IMR-90 (cell line): ENCODE results near the gene ORC6. TPM values are rescaled to one million over a fixed set of nuclear protein-coding genes. Genes with fewer than 3 reads are reported as not detected.

Experiments used
- ATAC-seq: fragments of 200-7000 bp; cut with Tn5 transposase; 2 replicates; pipeline ENCODE4 v1.9.1; 2020; ENCODE audit warnings: low read depth, mild to moderate bottlenecking, moderate library complexity
- BruUV-seq: library from RNA; stranded (reverse); fragments of 400-500 nt; replicated peaks from 2 replicates; lab custom pipeline; 2021; lab: Mats Ljungman, UMichigan
- CTCF ChIA-PET: fragments of 300-600 bp; formaldehyde crosslinking; extraction: SDS; loops from one replicate; lab custom pipeline; 2021; ENCODE audit warnings: antibody characterized with exemption; lab: Yijun Ruan, JAX
- POLR2A ChIA-PET: fragments of 300-600 bp; sonication (Branson Sonifier 250); formaldehyde crosslinking; loops from one replicate; lab custom pipeline; 2022; ENCODE audit warnings: antibody characterized with exemption; ENCODE audit not compliant: unreplicated experiment; lab: Charles Lee
- DNase-seq: peaks from one replicate; pipeline ENCODE4 v3.0.0; 2013
- H2AFZ ChIP-seq: replicated peaks from 2 replicates; pipeline ENCODE3; 2013; ENCODE audit warnings: low read length, mild to moderate bottlenecking; ENCODE audit not compliant: poor library complexity
- H2AK5ac ChIP-seq: 2 replicates; pipeline ENCODE4 v1.6.1; 2013; ENCODE audit warnings: low read depth, low read length, inconsistent platforms
- H2AK9ac ChIP-seq: replicated peaks from 2 replicates; pipeline ENCODE3; 2013; ENCODE audit warnings: mild to moderate bottlenecking, low read depth, low read length, moderate library complexity; ENCODE audit not compliant: poor library complexity
- H2BK120ac ChIP-seq: 2 replicates; pipeline ENCODE4 v1.6.1; 2013; ENCODE audit warnings: low read depth, low read length, inconsistent platforms
- H2BK15ac ChIP-seq: 3 replicates; pipeline ENCODE4 v1.6.1; 2013; ENCODE audit warnings: low read depth, low read length, inconsistent platforms
- H2BK20ac ChIP-seq: 2 replicates; pipeline ENCODE4 v1.6.1; 2013; ENCODE audit warnings: low read depth, mild to moderate bottlenecking, inconsistent platforms, low read length, moderate library complexity
- H2BK5ac ChIP-seq: 2 replicates; pipeline ENCODE4 v1.6.1; 2013; ENCODE audit warnings: mild to moderate bottlenecking, low read depth, low read length, inconsistent platforms; ENCODE audit not compliant: poor library complexity, severe bottlenecking
- H3K14ac ChIP-seq: replicated peaks from 2 replicates; pipeline ENCODE4 v1.6.1; 2013; ENCODE audit warnings: low read depth, low read length, inconsistent platforms
- H3K18ac ChIP-seq: 2 replicates; pipeline ENCODE4 v1.6.1; 2013; ENCODE audit warnings: low read depth, low read length, control low read depth
- H3K23ac ChIP-seq: 2 replicates; pipeline ENCODE4 v1.6.1; 2013; ENCODE audit warnings: low read depth, low read length, inconsistent platforms
- H3K27ac ChIP-seq: 2 replicates; pipeline ENCODE4 v1.5.1; 2013; ENCODE audit warnings: mild to moderate bottlenecking, control low read depth, low read length; ENCODE audit not compliant: insufficient read depth
- H3K27me3 ChIP-seq: 2 replicates; pipeline ENCODE4 v1.6.1; 2013; ENCODE audit warnings: low read length; ENCODE audit not compliant: control insufficient read depth, insufficient read depth
- H3K36me3 ChIP-seq: 2 replicates; pipeline ENCODE4 v1.6.1; 2013; ENCODE audit warnings: low read length, mixed read lengths; ENCODE audit not compliant: control insufficient read depth, insufficient read depth
- H3K4ac ChIP-seq: 2 replicates; pipeline ENCODE4 v1.6.1; 2013; ENCODE audit warnings: low read depth, low read length, inconsistent platforms
- H3K4me1 ChIP-seq: 2 replicates; pipeline ENCODE4 v1.6.1; 2013; ENCODE audit warnings: low read length, mixed read lengths; ENCODE audit not compliant: control insufficient read depth, insufficient read depth
- H3K4me2 ChIP-seq: 2 replicates; pipeline ENCODE4 v1.6.1; 2013; ENCODE audit warnings: low read depth, mild to moderate bottlenecking, control low read depth, low read length, moderate library complexity
- H3K4me3 ChIP-seq: 2 replicates; pipeline ENCODE4 v1.5.1; 2013; ENCODE audit warnings: low read depth, mild to moderate bottlenecking, control low read depth, low read length, moderate library complexity; ENCODE audit not compliant: insufficient read depth
- H3K56ac ChIP-seq: 2 replicates; pipeline ENCODE4 v1.6.1; 2013; ENCODE audit warnings: low read length, inconsistent platforms; ENCODE audit not compliant: insufficient read depth; ENCODE audit errors: extremely low read depth
- H3K79me1 ChIP-seq, 2 experiments: 2 replicates each; pipeline ENCODE4 v1.6.1; 2013; ENCODE audit warnings: low read length in 2 of 2, inconsistent platforms in 1 of 2, low read depth in 1 of 2
- H3K9ac ChIP-seq: 2 replicates; pipeline ENCODE4 v1.6.1; 2013; ENCODE audit warnings: low read depth, low read length, control low read depth
- H3K9me1 ChIP-seq: 2 replicates; pipeline ENCODE4 v1.6.1; 2013; ENCODE audit warnings: low read length, inconsistent platforms; ENCODE audit not compliant: insufficient read depth
- H3K9me3 ChIP-seq: 2 replicates; pipeline ENCODE4 v1.6.1; 2013; ENCODE audit warnings: low read length; ENCODE audit not compliant: control insufficient read depth, insufficient read depth
- H4K20me1 ChIP-seq: 2 replicates; pipeline ENCODE4 v1.6.1; 2013; ENCODE audit warnings: low read length, inconsistent platforms; ENCODE audit not compliant: insufficient read depth
- H4K5ac ChIP-seq: 2 replicates; pipeline ENCODE4 v1.6.1; 2013; ENCODE audit warnings: mild to moderate bottlenecking, low read depth, low read length, control low read depth
- H4K8ac ChIP-seq, 2 experiments: 2 replicates each; pipeline ENCODE4 v1.6.1; 2013; ENCODE audit warnings: low read depth in 2 of 2, low read length in 2 of 2, control low read depth in 1 of 2, inconsistent platforms in 1 of 2
- H4K91ac ChIP-seq: 2 replicates; pipeline ENCODE4 v1.6.1; 2013; ENCODE audit warnings: low read depth, low read length, inconsistent platforms; ENCODE audit not compliant: insufficient read depth
- FOS ChIP-seq: fragments of 150-350 bp; IDR thresholded peaks from 2 replicates; pipeline ENCODE4 v1.6.1; 2016; ENCODE audit warnings: low read depth, low read length
- NFE2L2 ChIP-seq: fragments of 150-350 bp; IDR thresholded peaks from 2 replicates; pipeline ENCODE4 v1.6.1; 2016; ENCODE audit warnings: low read depth, mild to moderate bottlenecking, low read length
- RCOR1 ChIP-seq: IDR thresholded peaks from 2 replicates; pipeline ENCODE4 v1.6.1; 2012; ENCODE audit warnings: mild to moderate bottlenecking, low read length, improper control_type of control experiment; ENCODE audit not compliant: insufficient replicate concordance
- RFX5 ChIP-seq: IDR thresholded peaks from 2 replicates; pipeline ENCODE4 v1.8.0; 2012; ENCODE audit warnings: low read depth, mild to moderate bottlenecking, low read length, moderate library complexity
- WGBS, 2 experiments: methylation state at CpG; one replicate each; pipeline versions ENCODE4 v1.1.5 to v1.1.7; 2013; ENCODE audit warnings: missing lambda C conversion rate in 2 of 2; ENCODE audit not compliant: insufficient read length in 1 of 2; ENCODE audit errors: extremely low coverage in 2 of 2; 5-methylcytosine and 5-hydroxymethylcytosine counted together
- dilution Hi-C: fragments of 300-500 bp; cut with HindIII; formaldehyde crosslinking; loops from one replicate; pipeline ENCODE4 v1.14.3; 2018; ENCODE audit warnings: low sequenced_read_pairs; ENCODE audit not compliant: unreplicated experiment
- in situ Hi-C: fragments of 300-500 bp; cut with MboI; formaldehyde crosslinking; loops from 3 replicates; pipeline ENCODE4 v1.14.3; 2019; ENCODE audit warnings: low sequenced_read_pairs, inconsistent platforms, mixed read lengths
- intact Hi-C: fragments of 100-400 bp; cut with micrococcal nuclease; formaldehyde crosslinking; loops from 2 replicates; pipeline ENCODE4 v1.10.0; 2022
- polyA plus RNA-seq, 3 experiments: library from polyadenylated mRNA; depleted of rRNA; stranded (reverse); fragments of >200 nt; gene quantifications; 2 replicates each; pipeline ENCODE4 v1.2.3, GENCODE V29; 2012; ENCODE audit warnings: low replicate concordance in 1 of 3
- total RNA-seq: library from RNA; depleted of rRNA; stranded (reverse); fragments of >200 nt; gene quantifications from 2 replicates; pipeline ENCODE4 v1.2.3, GENCODE V29; 2012

The ORC6 gene
- total and polyA plus RNA-seq, 2 of the 4 experiments (the other 2 are of a cell fraction): 9.0 to 15.9 TPM

GRCh38 chr16:46737621-46738214 is 48.3 kb downstream of the ORC6 start:
- no peak overlapping the region for H3K18ac ChIP-seq
- no peak overlapping the region for H3K56ac ChIP-seq
- no peak overlapping the region for H4K8ac ChIP-seq
- no peaks in the 10 kb centered on the region for H3K27me3 ChIP-seq
- H3K27ac ChIP-seq: no peak overlapping the region
- no peak overlapping the region for H3K23ac ChIP-seq
- ATAC-seq (no peak), DNase-seq (no peak)
- no peak overlapping the region for H2AK9ac ChIP-seq
- CTCF ChIA-PET: no interaction called here
- no peaks in the 10 kb centered on the region for H3K9me1 ChIP-seq
- 79% methylated on average over 12 of the region's 14 CpGs; no CpG with 5 or more reads in 1 of the 2 experiments for WGBS, 2 experiments
- no peak overlapping the region for H2AK5ac ChIP-seq
- H2AFZ ChIP-seq: no peak overlapping the region
- no peak overlapping the region for H3K4me2 ChIP-seq
- H3K79me1 ChIP-seq: no peaks in the 10 kb centered on the region
- dilution Hi-C loops: no loop called here
- H3K36me3 ChIP-seq: no peaks in the 10 kb centered on the region
- no peak overlapping the region for H4K5ac ChIP-seq
- H2BK120ac ChIP-seq: no peak overlapping the region
- H2BK15ac ChIP-seq: no peak overlapping the region
- in situ Hi-C loops: no loop called here
- no peak overlapping the region for H3K14ac ChIP-seq
- no peak overlapping the region for H3K9ac ChIP-seq
- no peak for TF ChIP-seq RCOR1
- TF ChIP-seq FOS: no peak
- no peak for TF ChIP-seq NFE2L2
- TF ChIP-seq RFX5: no peak
- intact Hi-C loops: no loop called here
- no TSS peak for BruUV-seq
- H4K20me1 ChIP-seq: no peaks in the 10 kb centered on the region; the same call in 1 of the 2 replicates
- no peaks in the 10 kb centered on the region for H3K4me1 ChIP-seq
- H3K4ac ChIP-seq: no peak overlapping the region
- POLR2A ChIA-PET: no interaction called here
- no peaks in the 10 kb centered on the region for H3K9me3 ChIP-seq
- no peak overlapping the region for H3K4me3 ChIP-seq
- H2BK20ac ChIP-seq: no peak overlapping the region
- H2BK5ac ChIP-seq: no peak overlapping the region
- no peak overlapping the region for H4K91ac ChIP-seq
